Colon (tissue), 2 donors: ENCODE results near the gene PSTK.

Experiments used
- FAIRE-seq: peaks from 2 replicates; lab custom pipeline; 2012; peaks lifted over from hg19 to GRCh38; lab: Jason Lieb, UNC
- donor health status: control.
- donor health status: control.

PSTK gene

GRCh38 chr10:122992031-122992585 is 11.9 kb downstream of the PSTK start:
- peak; percentile 18 for FAIRE-seq

- no peak for FAIRE-seq
Observed at GRCh38 chr10:122993797-122994336, 13.7 kb downstream of the PSTK start.

- FAIRE-seq = no peak
Observed at GRCh38 chr10:122995936-122996335, 15.7 kb downstream of the PSTK start.

GRCh38 chr10:122997864-122998263 is 17.7 kb downstream of the PSTK start:
- no peak for FAIRE-seq

- FAIRE-seq = no peak
Observed at GRCh38 chr10:122998360-122998917, 18.2 kb downstream of the PSTK start.

GRCh38 chr10:122998934-122999333 is 18.7 kb downstream of the PSTK start:
- no peak for FAIRE-seq

GRCh38 chr10:122999347-122999746 is 19.1 kb downstream of the PSTK start:
- FAIRE-seq = no peak

GRCh38 chr10:123000155-123000554 is 20.0 kb downstream of the PSTK start:
- FAIRE-seq = no peak

GRCh38 chr10:123001370-123001769 is 21.2 kb downstream of the PSTK start:
- no peak for FAIRE-seq

- FAIRE-seq = no peak
Observed at GRCh38 chr10:123004298-123004697, 24.1 kb downstream of the PSTK start.

GRCh38 chr10:123007558-123008354 is 27.6 kb downstream of the PSTK start:
- FAIRE-seq = no peak

GRCh38 chr10:123008355-123009104 is 28.3 kb downstream of the PSTK start, which contains the start of the genes ACADSB and IKZF5:
Gene ACADSB, plus strand, starts transcription at chr10:123009006. Its CDS starts 24 bp downstream, at chr10:123009030.
Gene IKZF5, minus strand, starts transcription at chr10:123008795. Its CDS starts 10,170 bp downstream, at chr10:122998625.
- no peak for FAIRE-seq

GRCh38 chr10:123009105-123009820 is 29.1 kb downstream of the PSTK start:
- no peak for FAIRE-seq

- FAIRE-seq = no peak
Observed at GRCh38 chr10:123011987-123012386, 31.8 kb downstream of the PSTK start.

- no peak for FAIRE-seq
Observed at GRCh38 chr10:123013456-123014419, 33.5 kb downstream of the PSTK start.

- no peak for FAIRE-seq
Observed at GRCh38 chr10:123014772-123015171, 34.6 kb downstream of the PSTK start.

- no peak for FAIRE-seq
Observed at GRCh38 chr10:123016228-123016627, 36.0 kb downstream of the PSTK start.

- FAIRE-seq = no peak
Observed at GRCh38 chr10:123017421-123018165, 37.4 kb downstream of the PSTK start.

GRCh38 chr10:123018531-123018930 is 38.3 kb downstream of the PSTK start:
- FAIRE-seq = no peak

- no peak for FAIRE-seq
Observed at GRCh38 chr10:123019264-123019663, 39.1 kb downstream of the PSTK start.
